Cardiac septum (tissue), 1 donor: ENCODE measurements around the gene FSTL5. TPM values are rescaled to one million over a fixed set of nuclear protein-coding genes. Genes with fewer than 3 reads are reported as not detected.
"Not testable (repeated sequence)": the region's sequence is repeated elsewhere in the genome, so short reads cannot be mapped to it uniquely, and the experiment has no call there.

Source experiments
- DNase-seq: peaks from one replicate; pipeline ENCODE4 v3.0.0-alpha.2; 2020; ENCODE audit warnings: low spot score
- intact Hi-C: fragments of 100-400 bp; cut with DNase I; formaldehyde crosslinking; loops from one replicate; pipeline ENCODE4 v1.14.0; 2022
- long read RNA-seq: library from polyadenylated mRNA; unstranded; transcript quantifications from one replicate; pipeline ENCODE4 v2.0.0, GENCODE V29; 2021
- total RNA-seq: library from RNA; stranded (reverse); fragmentation: NEBNext Ultra II Directional; extraction: Animal tissue kit (Norgen Biotek cat#: 25700); gene quantifications from one replicate; pipeline ENCODE4 v1.2.1, GENCODE V29; 2021
- donor health status: DM: no; HTN: no; CAD: no.

Gene FSTL5
- not detected for total RNA-seq
- long read RNA-seq = 0 reads

GRCh38 chr4:162163892-162164759 lies at the start of gene FSTL5:
FSTL5 (minus strand) TSS chr4:162164000; CDS start chr4:162111396, 52,604 bp downstream.
- no peak for DNase-seq
- intact Hi-C loops = no loop called here

- no peak for DNase-seq
- intact Hi-C loops = no loop called here
These were observed 45.9 kb upstream of the FSTL5 start for GRCh38 chr4:162209706-162210105.

GRCh38 chr4:162203478-162203877 lies 39.7 kb upstream of the FSTL5 start:
- DNase-seq = not testable (repeated sequence)

GRCh38 chr4:162201673-162202072 lies 37.9 kb upstream of the FSTL5 start:
- intact Hi-C loops = no loop called here
- DNase-seq = no peak

More at GRCh38 chr4:162203478-162203877, 39.7 kb upstream of the FSTL5 start:
- intact Hi-C loops = not testable (repeated sequence)

- DNase-seq = no peak
- intact Hi-C loops = no loop called here
These were observed 6.7 kb upstream of the FSTL5 start for GRCh38 chr4:162170509-162170908.

GRCh38 chr4:162164906-162165510 lies 1.2 kb upstream of the FSTL5 start:
- DNase-seq = no peak
- intact Hi-C loops = no loop called here

GRCh38 chr4:162162672-162163071 lies 1.1 kb downstream of the FSTL5 start:
- no peak for DNase-seq
- intact Hi-C loops = no loop called here

GRCh38 chr4:162157241-162157640 lies 6.6 kb downstream of the FSTL5 start:
- intact Hi-C loops = no loop called here
- no peak for DNase-seq

GRCh38 chr4:162154862-162155540 lies 8.8 kb downstream of the FSTL5 start:
- DNase-seq = no peak
- intact Hi-C loops = no loop called here

- DNase-seq = no peak
- intact Hi-C loops = no loop called here
These were observed 11.9 kb downstream of the FSTL5 start for GRCh38 chr4:162151850-162152249.

- intact Hi-C loops = no loop called here
- no peak for DNase-seq
These were observed 12.4 kb downstream of the FSTL5 start for GRCh38 chr4:162151386-162151785.

GRCh38 chr4:162149644-162150043 lies 14.2 kb downstream of the FSTL5 start:
- intact Hi-C loops = no loop called here
- no peak for DNase-seq

- intact Hi-C loops = no loop called here
- DNase-seq = no peak
These were observed 23.6 kb downstream of the FSTL5 start for GRCh38 chr4:162140051-162140683.

GRCh38 chr4:162139412-162139811 lies 24.4 kb downstream of the FSTL5 start:
- intact Hi-C loops = no loop called here
- no peak for DNase-seq

- intact Hi-C loops = no loop called here
- DNase-seq = no peak
These were observed 32.5 kb downstream of the FSTL5 start for GRCh38 chr4:162131256-162131655.

GRCh38 chr4:162126729-162127128 lies 37.1 kb downstream of the FSTL5 start:
- no peak for DNase-seq
- intact Hi-C loops = no loop called here

GRCh38 chr4:162117051-162117450 lies 46.7 kb downstream of the FSTL5 start:
- no peak for DNase-seq
- intact Hi-C loops = no loop called here

- intact Hi-C loops = no loop called here
- no peak for DNase-seq
These were observed 47.6 kb downstream of the FSTL5 start for GRCh38 chr4:162116095-162116779.

GRCh38 chr4:162115333-162115732 lies 48.5 kb downstream of the FSTL5 start:
- no peak for DNase-seq
- intact Hi-C loops = no loop called here
